ENCODE data around the gene PCSK5. TPM values are rescaled to one million over a fixed set of nuclear protein-coding genes. Genes with fewer than 3 reads are reported as not detected.
A peak's percentile ranks its signal among the peaks of the same experiment; 100 is the strongest.

PCSK5 gene
- polyA plus RNA-seq, 1 donor from 2014 or later, result 1.7 TPM

DNA sequence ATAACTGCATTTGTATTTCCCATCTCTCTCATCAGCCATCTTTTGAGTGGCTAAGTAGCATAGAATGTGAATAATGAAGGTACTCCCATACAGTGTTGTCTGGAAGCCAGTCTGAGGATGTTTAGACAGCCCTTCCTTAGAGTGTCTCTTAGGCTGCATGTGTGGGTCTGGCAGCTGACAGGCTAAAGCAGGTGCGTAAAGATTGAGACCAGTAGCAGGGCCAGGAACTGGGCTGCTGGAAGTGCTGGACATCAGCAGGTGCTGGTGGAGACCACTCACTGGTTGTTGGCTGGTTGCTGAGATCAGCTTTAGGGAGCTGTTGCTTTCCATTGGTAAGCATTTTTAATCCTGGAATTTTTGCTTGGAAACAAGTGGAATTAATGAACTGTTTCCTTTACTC, 197.5 kb downstream of the PCSK5 start:
- Histone ChIP-seq H3K4me2 (ENCODE audit: low read length) (no peak overlapping the region), H2AFZ (ENCODE audit: low read depth, low read length) (no peak overlapping the region), H3K9ac (ENCODE audit: low read length) (no peak overlapping the region), H4K20me1 (ENCODE audit: insufficient read depth) (no peaks in the 10 kb centered on the region), H3K9me2 (ENCODE audit: insufficient read depth, low read length) (no peaks in the 10 kb centered on the region), H3K27me3 (ENCODE audit: insufficient read depth, low read depth, low read length) (no peaks in the 10 kb centered on the region), H3K36me3 (ENCODE audit: insufficient read depth, low read length) (no peaks in the 10 kb centered on the region), H3K79me2 (replicated peaks; ENCODE audit: insufficient read depth, low read length) (no peaks in the 10 kb centered on the region), H3F3A (ENCODE audit: insufficient read depth, low read length, poor library complexity, severe bottlenecking) (no peaks in the 10 kb centered on the region), H3K4me3 (ENCODE audit: low read length) (no peak overlapping the region), H3K9me3 (ENCODE audit: low read length) (no peaks in the 10 kb centered on the region), H3K27ac (ENCODE audit: low read length) (no peak overlapping the region)
- TF ChIP-seq POLR2AphosphoS5 (IDR thresholded peaks at IDR 0.05), result peak; percentile 22
- TF ChIP-seq, protein P1, sequence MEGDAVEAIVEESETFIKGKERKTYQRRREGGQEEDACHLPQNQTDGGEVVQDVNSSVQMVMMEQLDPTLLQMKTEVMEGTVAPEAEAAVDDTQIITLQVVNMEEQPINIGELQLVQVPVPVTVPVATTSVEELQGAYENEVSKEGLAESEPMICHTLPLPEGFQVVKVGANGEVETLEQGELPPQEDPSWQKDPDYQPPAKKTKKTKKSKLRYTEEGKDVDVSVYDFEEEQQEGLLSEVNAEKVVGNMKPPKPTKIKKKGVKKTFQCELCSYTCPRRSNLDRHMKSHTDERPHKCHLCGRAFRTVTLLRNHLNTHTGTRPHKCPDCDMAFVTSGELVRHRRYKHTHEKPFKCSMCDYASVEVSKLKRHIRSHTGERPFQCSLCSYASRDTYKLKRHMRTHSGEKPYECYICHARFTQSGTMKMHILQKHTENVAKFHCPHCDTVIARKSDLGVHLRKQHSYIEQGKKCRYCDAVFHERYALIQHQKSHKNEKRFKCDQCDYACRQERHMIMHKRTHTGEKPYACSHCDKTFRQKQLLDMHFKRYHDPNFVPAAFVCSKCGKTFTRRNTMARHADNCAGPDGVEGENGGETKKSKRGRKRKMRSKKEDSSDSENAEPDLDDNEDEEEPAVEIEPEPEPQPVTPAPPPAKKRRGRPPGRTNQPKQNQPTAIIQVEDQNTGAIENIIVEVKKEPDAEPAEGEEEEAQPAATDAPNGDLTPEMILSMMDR (IDR thresholded peaks at IDR 0.05; ENCODE audit: poor library complexity, severe bottlenecking), result no peak

DNA sequence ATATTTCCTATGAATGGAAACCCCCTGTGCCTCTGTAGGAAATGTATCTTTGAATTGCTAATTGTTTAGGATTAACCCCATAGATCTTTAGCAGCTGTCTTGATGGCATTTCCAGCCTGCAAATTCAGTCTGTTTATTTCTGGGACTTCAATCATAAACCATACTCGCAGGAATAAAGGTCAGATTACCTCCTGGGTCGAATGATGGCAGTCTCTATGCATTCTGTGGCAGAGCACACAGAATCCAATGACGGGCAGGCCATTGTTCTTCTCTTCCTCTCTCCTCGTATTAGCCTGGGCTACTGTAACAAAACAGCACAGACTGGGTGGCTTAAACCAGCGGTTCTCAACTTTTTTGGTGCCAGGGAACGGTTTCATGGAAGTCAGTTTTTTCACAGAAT, 199.9 kb downstream of the PCSK5 start:
- Histone ChIP-seq H2AFZ (ENCODE audit: low read depth, low read length) (no peak overlapping the region), H3K9me3 (ENCODE audit: low read length) (no peaks in the 10 kb centered on the region), H3K27me3 (ENCODE audit: insufficient read depth, low read depth, low read length) (no peaks in the 10 kb centered on the region), H3F3A (ENCODE audit: insufficient read depth, low read length, poor library complexity, severe bottlenecking) (no peaks in the 10 kb centered on the region), H4K20me1 (ENCODE audit: insufficient read depth) (no peaks in the 10 kb centered on the region), H3K9ac (ENCODE audit: low read length) (no peak overlapping the region), H3K4me3 (ENCODE audit: low read length) (no peak overlapping the region), H3K4me2 (ENCODE audit: low read length) (no peak overlapping the region), H3K9me2 (ENCODE audit: insufficient read depth, low read length) (no peaks in the 10 kb centered on the region), H3K36me3 (ENCODE audit: insufficient read depth, low read length) (no peaks in the 10 kb centered on the region), H3K27ac (ENCODE audit: low read length) (no peak overlapping the region), H3K79me2 (replicated peaks; ENCODE audit: insufficient read depth, low read length) (no peaks in the 10 kb centered on the region)
- TF ChIP-seq, protein P1 (IDR thresholded peaks at IDR 0.05; ENCODE audit: poor library complexity, severe bottlenecking), result no peak
- no peak for TF ChIP-seq EZH2 (IDR thresholded peaks at IDR 0.05; ENCODE audit: borderline replicate concordance, insufficient read depth, low read length, poor library complexity, severe bottlenecking)
- no peak for TF ChIP-seq EP300 (conservative IDR thresholded peaks at IDR 0.05; ENCODE audit: poor library complexity, severe bottlenecking)
- no peak for TF ChIP-seq MXI1 (conservative IDR thresholded peaks at IDR 0.05; ENCODE audit: poor library complexity, severe bottlenecking)
- TF ChIP-seq SMC3 (conservative IDR thresholded peaks at IDR 0.05; ENCODE audit: poor library complexity), result no peak
- TF ChIP-seq POLR2AphosphoS5 (IDR thresholded peaks at IDR 0.05), result no peak

DNA sequence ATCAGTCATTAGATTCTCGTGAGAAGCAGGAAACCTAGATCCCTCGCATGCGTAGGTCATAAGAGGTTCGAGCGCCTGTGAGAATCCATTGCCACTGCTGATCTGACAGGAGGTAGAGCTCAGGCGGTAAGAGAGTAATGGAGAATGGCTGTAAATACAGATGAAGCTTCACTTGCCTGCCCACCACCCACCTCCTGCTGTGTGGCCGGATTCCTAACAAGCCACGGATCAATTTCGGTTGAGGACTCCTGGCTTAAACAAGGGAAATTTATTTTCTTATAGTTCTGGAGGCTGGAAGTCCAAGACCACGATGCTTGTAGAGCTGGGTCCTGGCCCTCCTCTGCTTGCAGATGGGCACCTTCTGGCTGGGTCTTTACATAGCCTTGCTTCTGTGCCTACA, 200.4 kb downstream of the PCSK5 start:
- Histone ChIP-seq H3K9me2 (ENCODE audit: insufficient read depth, low read length) (no peaks in the 10 kb centered on the region), H2AFZ (ENCODE audit: low read depth, low read length) (no peak overlapping the region), H3K27me3 (ENCODE audit: insufficient read depth, low read depth, low read length) (no peaks in the 10 kb centered on the region), H3F3A (ENCODE audit: insufficient read depth, low read length, poor library complexity, severe bottlenecking) (no peaks in the 10 kb centered on the region), H3K4me2 (ENCODE audit: low read length) (no peak overlapping the region), H3K9ac (ENCODE audit: low read length) (no peak overlapping the region), H3K79me2 (replicated peaks; ENCODE audit: insufficient read depth, low read length) (no peaks in the 10 kb centered on the region), H3K9me3 (ENCODE audit: low read length) (no peaks in the 10 kb centered on the region), H3K36me3 (ENCODE audit: insufficient read depth, low read length) (no peaks in the 10 kb centered on the region), H3K4me3 (ENCODE audit: low read length) (no peak overlapping the region), H4K20me1 (ENCODE audit: insufficient read depth) (no peaks in the 10 kb centered on the region), H3K27ac (ENCODE audit: low read length) (no peak overlapping the region)
- TF ChIP-seq RAD21 (conservative IDR thresholded peaks at IDR 0.05) (no peak), EP300 (conservative IDR thresholded peaks at IDR 0.05; ENCODE audit: poor library complexity, severe bottlenecking) (no peak), POLR2AphosphoS5 (IDR thresholded peaks at IDR 0.05) (no peak), SMC3 (conservative IDR thresholded peaks at IDR 0.05; ENCODE audit: poor library complexity) (no peak), MXI1 (conservative IDR thresholded peaks at IDR 0.05; ENCODE audit: poor library complexity, severe bottlenecking) (no peak)
- TF ChIP-seq, protein P2, sequence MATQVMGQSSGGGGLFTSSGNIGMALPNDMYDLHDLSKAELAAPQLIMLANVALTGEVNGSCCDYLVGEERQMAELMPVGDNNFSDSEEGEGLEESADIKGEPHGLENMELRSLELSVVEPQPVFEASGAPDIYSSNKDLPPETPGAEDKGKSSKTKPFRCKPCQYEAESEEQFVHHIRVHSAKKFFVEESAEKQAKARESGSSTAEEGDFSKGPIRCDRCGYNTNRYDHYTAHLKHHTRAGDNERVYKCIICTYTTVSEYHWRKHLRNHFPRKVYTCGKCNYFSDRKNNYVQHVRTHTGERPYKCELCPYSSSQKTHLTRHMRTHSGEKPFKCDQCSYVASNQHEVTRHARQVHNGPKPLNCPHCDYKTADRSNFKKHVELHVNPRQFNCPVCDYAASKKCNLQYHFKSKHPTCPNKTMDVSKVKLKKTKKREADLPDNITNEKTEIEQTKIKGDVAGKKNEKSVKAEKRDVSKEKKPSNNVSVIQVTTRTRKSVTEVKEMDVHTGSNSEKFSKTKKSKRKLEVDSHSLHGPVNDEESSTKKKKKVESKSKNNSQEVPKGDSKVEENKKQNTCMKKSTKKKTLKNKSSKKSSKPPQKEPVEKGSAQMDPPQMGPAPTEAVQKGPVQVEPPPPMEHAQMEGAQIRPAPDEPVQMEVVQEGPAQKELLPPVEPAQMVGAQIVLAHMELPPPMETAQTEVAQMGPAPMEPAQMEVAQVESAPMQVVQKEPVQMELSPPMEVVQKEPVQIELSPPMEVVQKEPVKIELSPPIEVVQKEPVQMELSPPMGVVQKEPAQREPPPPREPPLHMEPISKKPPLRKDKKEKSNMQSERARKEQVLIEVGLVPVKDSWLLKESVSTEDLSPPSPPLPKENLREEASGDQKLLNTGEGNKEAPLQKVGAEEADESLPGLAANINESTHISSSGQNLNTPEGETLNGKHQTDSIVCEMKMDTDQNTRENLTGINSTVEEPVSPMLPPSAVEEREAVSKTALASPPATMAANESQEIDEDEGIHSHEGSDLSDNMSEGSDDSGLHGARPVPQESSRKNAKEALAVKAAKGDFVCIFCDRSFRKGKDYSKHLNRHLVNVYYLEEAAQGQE (IDR thresholded peaks at IDR 0.05; ENCODE audit: borderline replicate concordance), result no peak
- TF ChIP-seq, protein P1 (IDR thresholded peaks at IDR 0.05; ENCODE audit: poor library complexity, severe bottlenecking), result no peak

Measured in neural cell (in vitro differentiated cells).